ENCODE data around the gene TSPEAR. TPM values are rescaled to one million over a fixed set of nuclear protein-coding genes. Genes with fewer than 3 reads are reported as not detected.

The TSPEAR gene
- total RNA-seq (not detected), total RNA-seq (0 to 0.12 reads per million in 2 donors)

DNA sequence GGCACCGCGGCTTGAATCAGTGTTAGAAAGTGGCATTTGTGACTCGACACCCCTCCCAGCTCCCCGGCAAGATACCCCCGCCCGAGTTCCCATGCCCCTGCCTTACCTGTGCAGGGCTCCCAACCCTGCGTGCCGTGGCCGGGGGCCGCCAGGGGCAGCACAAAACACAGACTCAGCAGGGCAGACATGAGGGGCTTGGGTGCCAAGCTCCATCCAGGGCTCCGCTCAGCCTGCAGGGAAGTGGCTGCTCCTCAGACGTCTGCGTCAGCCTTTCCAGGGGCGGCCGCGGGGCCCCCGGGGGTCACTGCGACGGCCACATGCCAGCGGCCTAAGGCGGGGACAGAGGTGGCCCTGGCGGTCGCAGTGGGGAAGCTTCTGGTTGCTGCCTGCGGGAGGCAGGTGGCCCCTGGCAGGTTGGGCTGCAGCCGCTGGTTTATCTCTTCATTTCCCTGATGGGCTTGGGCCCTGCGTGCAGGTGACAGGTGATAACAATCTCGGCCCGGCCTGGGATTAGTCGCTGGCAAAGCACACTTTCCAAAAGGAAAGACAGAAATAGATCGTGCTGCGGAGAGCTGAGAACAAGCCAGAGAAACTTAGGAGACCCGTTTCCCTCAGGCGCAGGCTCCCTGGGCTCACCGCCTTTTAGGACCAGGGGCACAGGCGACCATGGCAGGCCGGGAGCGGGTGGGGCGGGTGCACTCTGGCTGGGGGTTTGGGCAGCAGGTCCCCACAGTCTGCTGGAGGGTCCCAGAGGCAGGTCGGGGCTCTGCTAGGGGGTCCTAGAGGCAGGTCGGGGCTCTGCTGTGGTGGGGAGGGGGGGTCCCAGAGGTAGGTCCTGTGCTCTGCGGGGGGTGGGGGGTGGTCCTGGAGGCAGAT, at the start of gene TSPEAR:
Gene TSPEAR, minus strand, starts transcription at position 246 of the 876 bp plus-strand sequence. Its CDS starts 58 bp downstream, at position 188.
- ATAC-seq (no peak), DNase-seq (peak in 1 of 3 donors; percentile 5)
- Mint-ChIP-seq H3K4me1 (peaks cover 26% of the 10 kb centered on the region), H3K36me3 (ENCODE audit: low read depth) (peaks cover 2% of the 10 kb centered on the region), H3K27ac (no peak within 1 kb of the TSS), H3K27me3 (peaks cover 71% of the 10 kb centered on the region), H3K4me3 (peak within 1 kb of the TSS; percentile 80)
- H3K9me3 ChIP-seq (ENCODE audit: control insufficient read depth, low read length, poor library complexity, severe bottlenecking), result no peaks in the 10 kb centered on the region

DNA sequence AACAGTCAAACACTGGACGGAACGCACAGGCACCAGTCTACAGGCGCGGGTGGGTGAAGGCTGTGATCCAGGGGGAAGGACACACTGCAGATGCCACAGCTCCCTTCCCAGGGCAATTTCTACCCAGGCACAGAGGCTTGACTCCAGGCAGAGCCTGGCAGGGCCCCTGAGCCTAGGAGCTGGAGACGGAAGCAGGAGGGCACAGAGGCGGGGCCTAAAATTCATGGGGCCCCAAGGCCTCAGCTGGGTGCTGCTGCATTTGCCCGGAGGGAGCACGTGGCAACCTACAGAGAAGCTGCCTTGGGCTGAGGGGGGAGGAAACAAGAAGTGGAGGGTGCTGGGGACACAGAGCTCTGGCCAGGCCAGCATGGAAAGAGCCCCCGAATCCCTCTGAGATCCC, 49.0 kb upstream of the TSPEAR start:
- Mint-ChIP-seq H3K4me3 (no peak overlapping the region), H3K4me1 (peaks cover 5% of the 10 kb centered on the region), H3K27me3 (no peaks in the 10 kb centered on the region), H3K27ac (no peak overlapping the region), H3K36me3 (ENCODE audit: low read depth) (no peaks in the 10 kb centered on the region)
- DNase-seq (no peak), ATAC-seq (no peak)
- no peaks in the 10 kb centered on the region for H3K9me3 ChIP-seq (ENCODE audit: control insufficient read depth, low read length, poor library complexity, severe bottlenecking)

DNA sequence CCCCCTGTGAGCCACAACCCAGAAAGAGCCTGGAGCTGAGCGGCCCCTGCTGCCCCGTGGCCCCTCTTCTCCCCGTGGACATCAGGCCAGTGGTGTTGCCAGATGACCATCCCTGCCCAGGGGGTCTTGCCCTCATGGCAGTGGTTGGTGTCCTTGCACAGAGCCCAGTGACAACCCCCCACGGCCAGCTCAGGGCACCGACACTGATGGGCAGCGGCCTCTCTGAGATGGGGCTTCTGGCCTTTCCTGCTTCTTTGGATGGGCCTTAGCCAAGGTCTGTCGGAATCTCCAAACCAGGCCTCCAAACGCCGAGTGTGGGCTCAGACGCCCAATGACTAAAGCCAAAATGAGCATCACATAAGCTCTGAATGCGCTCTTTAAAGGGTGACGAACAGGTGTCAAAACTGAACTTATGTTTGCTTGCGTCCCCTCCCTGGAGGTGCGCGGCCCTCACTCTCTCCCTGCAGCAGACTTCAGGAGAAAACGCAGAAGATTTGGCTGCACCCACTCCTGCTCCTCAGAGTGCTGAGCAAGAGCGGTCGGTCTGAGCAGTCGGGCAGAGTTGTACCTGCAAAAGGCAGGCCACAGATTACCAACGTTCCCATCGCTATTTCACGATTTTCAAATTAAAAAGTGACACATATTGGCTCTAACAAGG, 48.4 kb upstream of the TSPEAR start:
- H3K9me3 ChIP-seq (ENCODE audit: control insufficient read depth, low read length, poor library complexity, severe bottlenecking), result no peaks in the 10 kb centered on the region
- DNase-seq, result no peak
- Mint-ChIP-seq H3K27ac (no peak overlapping the region), H3K36me3 (ENCODE audit: low read depth) (no peaks in the 10 kb centered on the region), H3K4me3 (no peak overlapping the region), H3K27me3 (no peaks in the 10 kb centered on the region), H3K4me1 (peaks cover 5% of the 10 kb centered on the region)
- ATAC-seq, result no peak

DNA sequence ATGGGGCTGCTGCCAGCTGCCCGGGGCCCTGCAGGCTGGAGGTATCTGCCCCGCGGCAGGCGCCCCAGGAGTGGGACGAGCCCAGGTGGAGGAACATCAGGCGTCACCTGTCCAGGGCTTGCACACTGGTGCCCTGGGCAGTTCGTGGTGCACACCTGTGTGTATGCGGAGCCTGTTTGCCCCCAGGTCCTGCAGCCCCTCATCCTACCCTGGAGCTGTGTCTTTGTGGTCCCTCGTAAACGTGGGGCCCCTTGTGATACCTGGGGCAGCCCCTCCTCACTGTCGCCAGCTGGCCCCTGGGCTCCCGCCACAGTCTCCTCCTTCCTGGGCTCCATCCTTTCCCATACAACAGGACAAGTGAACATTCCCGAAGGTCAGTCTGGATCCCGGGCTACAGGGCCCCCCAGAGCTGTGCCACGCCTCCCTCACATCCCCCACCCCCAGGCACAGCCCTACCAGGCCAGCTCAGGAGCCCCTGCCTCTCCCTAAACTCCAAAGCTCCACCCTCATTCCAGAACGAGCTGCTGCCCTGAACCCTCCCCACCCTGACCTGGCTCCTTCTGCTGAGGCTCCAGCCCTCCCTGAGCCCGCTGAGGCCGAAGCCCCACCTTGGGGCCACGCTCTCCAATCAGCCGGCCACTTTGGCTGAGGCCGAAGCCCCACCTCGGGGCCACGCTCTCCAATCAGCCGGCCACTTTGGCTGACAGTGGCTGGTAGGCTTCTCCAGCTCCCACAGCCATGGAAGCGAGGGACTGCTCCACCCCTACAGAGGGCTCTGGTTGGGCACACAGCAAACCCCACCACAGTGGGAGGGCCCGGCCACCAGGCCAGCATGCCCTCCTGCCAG, 47.6 kb upstream of the TSPEAR start:
- H3K4me3 Mint-ChIP-seq, result no peak overlapping the region
- H3K9me3 ChIP-seq (ENCODE audit: control insufficient read depth, low read length, poor library complexity, severe bottlenecking), result no peaks in the 10 kb centered on the region
- DNase-seq (no peak), ATAC-seq (no peak)
- no peaks in the 10 kb centered on the region for H3K36me3 Mint-ChIP-seq (ENCODE audit: low read depth)
- H3K27me3 Mint-ChIP-seq, result no peaks in the 10 kb centered on the region
- H3K4me1 Mint-ChIP-seq, result peaks cover 5% of the 10 kb centered on the region
- no peak overlapping the region for H3K27ac Mint-ChIP-seq

DNA sequence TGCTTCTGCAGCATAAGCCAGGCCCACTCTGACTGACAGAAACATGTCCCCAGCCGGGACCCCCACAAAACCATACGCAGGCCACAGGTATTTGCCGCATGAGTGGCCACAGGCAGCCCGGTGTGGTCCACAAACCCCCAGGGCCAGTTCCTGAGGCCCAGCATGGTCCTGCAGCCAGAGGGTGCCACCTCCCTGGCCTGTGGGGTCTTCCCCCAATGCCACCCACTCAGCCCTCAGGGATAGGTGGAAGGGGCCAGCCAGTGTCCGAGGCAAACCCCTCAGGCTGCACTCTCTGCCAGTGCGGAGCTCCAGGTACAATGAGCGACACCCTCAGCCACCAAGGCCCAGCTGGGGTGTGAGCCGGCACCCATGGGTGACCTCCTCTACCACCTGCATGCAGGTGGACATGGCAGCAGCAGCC, 46.8 kb upstream of the TSPEAR start:
- no peak overlapping the region for H3K4me3 Mint-ChIP-seq
- ATAC-seq (no peak), DNase-seq (peak in 1 of 3 donors; percentile 0)
- H3K36me3 Mint-ChIP-seq (ENCODE audit: low read depth), result no peaks in the 10 kb centered on the region
- no peak overlapping the region for H3K27ac Mint-ChIP-seq
- no peaks in the 10 kb centered on the region for H3K27me3 Mint-ChIP-seq
- H3K4me1 Mint-ChIP-seq, result peaks cover 5% of the 10 kb centered on the region
- H3K9me3 ChIP-seq (ENCODE audit: control insufficient read depth, low read length, poor library complexity, severe bottlenecking), result no peaks in the 10 kb centered on the region

DNA sequence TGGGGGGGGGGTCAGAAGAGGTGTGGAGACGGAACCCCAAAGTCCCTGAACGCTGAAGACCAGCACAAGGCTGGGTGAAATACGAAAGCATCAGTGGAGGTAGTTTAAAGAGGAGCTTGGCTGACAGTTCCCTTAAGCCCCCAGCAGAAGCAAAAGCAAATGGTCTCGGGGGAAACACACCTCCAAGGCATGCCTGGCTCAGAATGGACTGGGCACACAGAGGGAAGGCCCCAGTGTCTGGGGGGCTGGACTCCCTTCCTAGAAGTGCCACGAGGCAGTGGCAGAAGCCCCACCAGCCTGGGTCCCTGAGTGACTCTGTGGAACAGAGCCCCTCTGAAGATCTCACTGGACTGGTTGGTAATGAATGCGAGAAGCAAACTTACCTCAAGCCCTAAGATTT, 46.4 kb upstream of the TSPEAR start:
- Mint-ChIP-seq H3K27me3 (peaks cover 2% of the 10 kb centered on the region), H3K27ac (no peak overlapping the region), H3K4me1 (peaks cover 5% of the 10 kb centered on the region), H3K4me3 (no peak overlapping the region), H3K36me3 (ENCODE audit: low read depth) (no peaks in the 10 kb centered on the region)
- DNase-seq, result peak in 1 of 3 donors; percentile 1
- no peak for ATAC-seq
- no peaks in the 10 kb centered on the region for H3K9me3 ChIP-seq (ENCODE audit: control insufficient read depth, low read length, poor library complexity, severe bottlenecking)

DNA sequence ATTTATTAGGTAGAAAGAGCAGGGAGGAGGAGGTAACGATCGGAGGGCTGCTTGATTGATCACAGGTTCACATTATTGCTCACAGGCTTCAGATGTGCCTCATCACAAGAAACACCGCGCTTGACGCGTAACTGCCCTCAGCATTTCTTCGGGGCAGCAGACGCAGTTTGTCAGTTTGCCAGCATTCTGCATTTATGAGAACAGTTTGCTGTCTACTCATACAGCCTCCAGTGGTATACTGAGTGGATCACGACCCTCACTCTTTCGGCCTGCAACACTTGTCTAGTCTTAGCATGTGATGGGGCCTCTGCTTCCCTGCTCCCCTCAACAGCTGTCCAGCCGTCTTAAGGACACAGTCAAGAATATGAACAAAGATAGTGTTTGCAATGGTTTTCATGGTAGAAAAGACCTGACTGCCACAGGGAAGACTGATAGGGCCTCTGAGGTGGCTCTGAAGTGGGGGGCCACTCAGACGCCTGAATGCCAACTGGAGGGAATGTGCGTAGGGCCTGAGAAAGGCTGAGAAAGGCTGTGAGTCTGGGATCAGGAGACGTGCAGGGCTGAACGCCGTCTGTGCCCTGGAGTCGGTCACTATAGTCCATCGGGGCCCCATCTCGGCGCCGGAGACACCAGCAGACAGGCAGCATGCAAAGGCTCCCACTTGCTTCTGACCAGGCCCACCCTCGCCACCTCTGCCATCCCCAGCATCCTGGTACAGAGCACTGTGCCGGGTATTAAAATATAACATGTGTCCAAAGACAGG, 45.2 kb upstream of the TSPEAR start:
- Mint-ChIP-seq H3K27ac (peak overlapping the region; percentile 47), H3K36me3 (ENCODE audit: low read depth) (no peaks in the 10 kb centered on the region), H3K27me3 (peaks cover 4% of the 10 kb centered on the region), H3K4me3 (no peak overlapping the region), H3K4me1 (peaks cover 5% of the 10 kb centered on the region)
- H3K9me3 ChIP-seq (ENCODE audit: control insufficient read depth, low read length, poor library complexity, severe bottlenecking), result no peaks in the 10 kb centered on the region
- DNase-seq (no peak), ATAC-seq (no peak)

DNA sequence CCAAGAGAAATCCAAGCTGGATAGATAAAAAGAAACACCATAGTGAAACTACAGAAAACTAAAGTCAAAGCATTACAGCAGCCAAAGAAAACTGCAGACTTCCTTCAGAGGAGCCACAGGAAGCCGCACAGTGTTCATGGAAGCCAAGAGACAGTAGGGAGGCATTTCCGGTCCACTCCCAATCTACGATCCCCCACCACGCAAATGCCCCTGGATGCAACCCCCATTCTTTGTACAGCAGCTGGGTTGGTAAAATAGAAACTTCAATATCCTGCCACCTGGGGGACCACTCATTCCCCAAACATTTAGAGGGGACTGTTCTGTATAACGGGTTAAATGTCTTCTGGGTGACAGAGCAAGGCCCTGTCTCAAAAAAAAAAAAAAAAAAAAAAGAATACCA, 43.9 kb upstream of the TSPEAR start:
- ATAC-seq (no peak), DNase-seq (no peak)
- no peaks in the 10 kb centered on the region for H3K9me3 ChIP-seq (ENCODE audit: control insufficient read depth, low read length, poor library complexity, severe bottlenecking)
- H3K36me3 Mint-ChIP-seq (ENCODE audit: low read depth), result no peaks in the 10 kb centered on the region
- no peak overlapping the region for H3K4me3 Mint-ChIP-seq
- no peak overlapping the region for H3K27ac Mint-ChIP-seq
- H3K27me3 Mint-ChIP-seq, result peaks cover 12% of the 10 kb centered on the region
- H3K4me1 Mint-ChIP-seq, result peaks cover 2% of the 10 kb centered on the region

DNA sequence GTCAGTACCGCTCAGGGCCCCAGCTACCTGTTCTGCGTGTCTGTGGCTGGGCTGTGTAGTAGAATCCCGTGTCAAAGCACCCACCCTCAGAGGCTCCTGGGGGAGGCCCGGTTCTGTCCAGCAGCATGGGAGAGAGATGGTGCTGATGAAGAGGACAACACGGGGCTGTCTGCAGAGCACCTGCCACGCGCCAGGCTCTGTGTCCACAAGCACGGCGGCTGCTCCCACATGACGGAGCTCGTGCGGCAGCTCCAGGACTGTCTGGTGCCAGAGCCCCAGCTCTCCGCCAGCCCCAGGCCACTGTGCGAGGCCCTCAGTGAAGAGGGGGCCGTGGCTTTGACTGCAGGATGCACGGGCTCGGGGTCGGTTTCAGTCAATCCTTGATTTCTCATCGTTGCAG, 42.0 kb upstream of the TSPEAR start:
- H3K4me1 Mint-ChIP-seq, result peaks cover 2% of the 10 kb centered on the region

DNA sequence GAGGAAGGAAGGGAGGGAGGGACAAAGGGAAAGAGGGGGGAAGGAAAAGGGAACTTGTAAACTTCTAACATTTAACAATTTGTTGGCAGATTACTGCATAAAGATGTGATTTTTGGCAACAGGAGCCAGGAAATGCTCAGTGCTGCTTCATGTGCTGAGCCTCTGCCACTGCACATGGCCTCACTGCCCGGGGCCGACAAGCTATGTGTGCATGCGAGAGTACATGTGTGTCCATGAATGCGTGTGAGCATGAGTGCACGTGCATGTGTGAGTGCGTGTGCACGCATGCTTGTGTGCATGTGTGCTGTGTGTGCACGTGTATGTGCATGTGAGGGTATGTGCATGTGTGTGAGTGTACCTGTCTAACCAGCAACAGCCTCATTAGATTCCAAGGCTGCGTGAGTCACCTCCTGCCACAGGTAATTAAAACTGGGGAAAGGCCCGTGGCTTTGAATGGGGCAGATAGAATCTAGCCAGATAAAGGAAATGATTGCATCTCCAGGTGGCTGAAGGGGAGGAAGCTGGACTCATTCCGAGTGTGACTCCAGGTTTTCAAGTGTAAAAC, 41.4 kb upstream of the TSPEAR start:
- no peaks in the 10 kb centered on the region for H3K36me3 Mint-ChIP-seq (ENCODE audit: low read depth)
- ATAC-seq (no peak), DNase-seq (no peak)
- H3K4me3 Mint-ChIP-seq, result no peak overlapping the region
- H3K9me3 ChIP-seq (ENCODE audit: control insufficient read depth, low read length, poor library complexity, severe bottlenecking), result no peaks in the 10 kb centered on the region
- peaks cover 2% of the 10 kb centered on the region for H3K4me1 Mint-ChIP-seq
- H3K27me3 Mint-ChIP-seq, result peaks cover 19% of the 10 kb centered on the region
- no peak overlapping the region for H3K27ac Mint-ChIP-seq

More for the DNA sequence above, 42.0 kb upstream of the TSPEAR start:
- Mint-ChIP-seq H3K27ac (no peak overlapping the region), H3K27me3 (peaks cover 19% of the 10 kb centered on the region), H3K4me3 (no peak overlapping the region), H3K36me3 (ENCODE audit: low read depth) (no peaks in the 10 kb centered on the region)
- DNase-seq (no peak), ATAC-seq (no peak)
- H3K9me3 ChIP-seq (ENCODE audit: control insufficient read depth, low read length, poor library complexity, severe bottlenecking), result no peaks in the 10 kb centered on the region

DNA sequence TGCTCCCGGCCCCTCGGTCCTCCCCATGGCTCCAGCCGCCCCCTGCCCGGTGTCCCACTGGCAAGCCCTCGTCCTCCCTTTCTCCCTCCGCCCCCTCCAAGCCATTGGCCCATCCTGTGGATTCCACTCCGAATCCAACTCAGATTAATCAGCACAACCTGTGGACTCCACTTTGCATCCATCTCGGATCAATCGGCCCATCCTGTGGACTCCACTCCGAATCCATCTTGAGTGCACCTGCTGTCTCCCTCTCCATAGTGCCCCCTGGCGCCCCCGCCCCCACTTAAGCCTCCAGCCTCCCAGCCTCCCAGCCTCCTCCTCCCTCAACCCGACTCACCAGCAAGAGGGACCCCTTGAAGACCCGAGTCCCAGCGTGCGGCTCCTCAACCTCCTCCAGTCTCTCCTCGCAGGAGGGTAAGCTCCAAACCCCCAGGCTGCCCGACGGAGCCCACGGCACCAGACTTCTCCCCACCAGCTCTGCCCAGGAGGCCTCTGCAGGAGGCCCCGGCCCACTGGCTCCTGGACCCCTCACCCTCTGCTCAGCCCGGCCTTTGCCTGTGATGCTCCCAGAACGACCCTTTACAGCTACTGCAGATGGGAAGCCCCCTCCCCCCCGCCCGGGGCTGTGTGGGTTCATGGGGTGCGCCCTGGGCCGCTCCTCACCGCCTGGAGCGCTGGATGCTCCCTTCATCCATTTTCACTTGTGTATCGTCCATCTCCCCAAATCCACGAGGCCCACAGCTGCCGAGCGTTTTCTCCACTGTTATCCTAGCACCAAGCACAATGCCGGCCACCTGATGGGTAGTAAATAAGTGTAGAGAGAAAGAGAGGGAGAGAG, 40.6 kb upstream of the TSPEAR start:
- ATAC-seq, result no peak
- DNase-seq, result no peak
- Mint-ChIP-seq H3K27ac (no peak overlapping the region), H3K4me1 (peaks cover 2% of the 10 kb centered on the region), H3K36me3 (ENCODE audit: low read depth) (no peaks in the 10 kb centered on the region), H3K4me3 (no peak overlapping the region), H3K27me3 (peaks cover 19% of the 10 kb centered on the region)
- H3K9me3 ChIP-seq (ENCODE audit: control insufficient read depth, low read length, poor library complexity, severe bottlenecking), result no peaks in the 10 kb centered on the region
